Peyer's patch (tissue), 4 donors: ENCODE data around the gene SAMD4B.

Experiments used
- POLR2A ChIP-seq, 2 donors: fragments of 450-650 bp; IDR thresholded peaks; one replicate each; pipeline ENCODE4 v1.5.1; 2017; ENCODE audit warnings: antibody characterized with exemption in 2 of 2, mild to moderate bottlenecking in 2 of 2, moderate library complexity in 2 of 2
- TF ChIP-seq, protein P1 (sequence below), 6 experiments: fragments of 450-650 bp in 4 of 6; fragments of 200-600 bp in 2 of 6; sonication (generic) in 1 of 6; IDR thresholded peaks; one replicate each; pipeline ENCODE4 v1.5.1; 2017 to 2019; ENCODE audit warnings: antibody characterized with exemption in 6 of 6, mild to moderate bottlenecking in 3 of 6, moderate library complexity in 1 of 6

DNA sequence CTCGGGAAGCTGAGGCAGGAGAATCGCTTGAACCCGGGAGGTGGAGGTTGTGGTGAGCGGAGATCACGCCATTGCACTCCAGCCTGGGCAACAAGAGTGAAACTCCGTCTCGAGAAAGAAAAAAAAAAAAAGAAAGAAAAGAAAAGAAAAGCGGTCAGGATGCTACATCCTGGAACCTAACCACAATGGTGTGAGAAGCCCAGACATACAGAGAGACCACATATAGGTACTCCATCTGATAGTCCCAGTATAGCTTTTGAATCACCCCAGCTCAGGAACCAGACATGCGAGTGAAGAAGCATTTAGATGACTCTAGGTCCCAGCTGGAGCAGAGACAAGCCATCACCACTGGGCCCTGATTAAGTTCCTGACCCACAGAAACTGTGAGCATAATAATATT lies 42.8 kb upstream of the SAMD4B start:
- TF ChIP-seq, protein P1, sequence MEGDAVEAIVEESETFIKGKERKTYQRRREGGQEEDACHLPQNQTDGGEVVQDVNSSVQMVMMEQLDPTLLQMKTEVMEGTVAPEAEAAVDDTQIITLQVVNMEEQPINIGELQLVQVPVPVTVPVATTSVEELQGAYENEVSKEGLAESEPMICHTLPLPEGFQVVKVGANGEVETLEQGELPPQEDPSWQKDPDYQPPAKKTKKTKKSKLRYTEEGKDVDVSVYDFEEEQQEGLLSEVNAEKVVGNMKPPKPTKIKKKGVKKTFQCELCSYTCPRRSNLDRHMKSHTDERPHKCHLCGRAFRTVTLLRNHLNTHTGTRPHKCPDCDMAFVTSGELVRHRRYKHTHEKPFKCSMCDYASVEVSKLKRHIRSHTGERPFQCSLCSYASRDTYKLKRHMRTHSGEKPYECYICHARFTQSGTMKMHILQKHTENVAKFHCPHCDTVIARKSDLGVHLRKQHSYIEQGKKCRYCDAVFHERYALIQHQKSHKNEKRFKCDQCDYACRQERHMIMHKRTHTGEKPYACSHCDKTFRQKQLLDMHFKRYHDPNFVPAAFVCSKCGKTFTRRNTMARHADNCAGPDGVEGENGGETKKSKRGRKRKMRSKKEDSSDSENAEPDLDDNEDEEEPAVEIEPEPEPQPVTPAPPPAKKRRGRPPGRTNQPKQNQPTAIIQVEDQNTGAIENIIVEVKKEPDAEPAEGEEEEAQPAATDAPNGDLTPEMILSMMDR (IDR thresholded peaks at IDR 0.05): no peak
- no peak for TF ChIP-seq POLR2A (IDR thresholded peaks at IDR 0.05)
